ENCODE measurements around the gene NPTX1. TPM values are rescaled to one million over a fixed set of nuclear protein-coding genes. Genes with fewer than 3 reads are reported as not detected.

The NPTX1 gene
- total RNA-seq, 4 donors from 2014 or later: 1.2 to 6.3 (median 3.8) TPM

DNA sequence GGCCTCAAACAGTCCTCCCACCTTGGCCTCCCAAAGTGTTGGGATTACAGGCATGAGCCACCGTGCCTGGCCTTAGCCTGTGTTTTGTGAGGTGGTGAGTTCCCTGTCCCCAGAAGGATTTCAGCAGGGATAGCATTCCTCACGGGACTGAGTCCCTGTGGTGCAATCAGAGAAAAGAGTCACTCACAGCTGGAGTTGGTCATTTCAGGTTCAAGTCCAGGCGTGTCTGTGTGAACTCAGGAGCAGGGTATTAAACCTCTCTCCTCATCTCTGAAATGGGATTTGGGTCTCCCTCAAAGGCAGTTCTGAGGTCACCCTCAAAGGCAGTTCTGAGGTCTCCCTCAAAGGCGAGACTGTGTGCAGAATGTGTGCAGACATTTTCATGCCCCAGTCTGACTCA is 28.6 kb downstream of the NPTX1 start:
- Histone ChIP-seq H3K4me1 (peaks cover 0 to 18% (median 0%) of the 10 kb centered on the region in 3 donors), H3K4me3 (no peak overlapping the region), H3K9me3 (no peaks in the 10 kb centered on the region), H3K27ac (no peak overlapping the region), H3K36me3 (no peaks in the 10 kb centered on the region), H3K27me3 (no peaks in the 10 kb centered on the region)
- no peak for ATAC-seq
- TF ChIP-seq POLR2A (IDR thresholded peaks at IDR 0.05): no peak
- TF ChIP-seq EP300 (IDR thresholded peaks at IDR 0.05): no peak
- no peak for TF ChIP-seq POLR2AphosphoS5 (IDR thresholded peaks at IDR 0.05)
- TF ChIP-seq, protein P1, sequence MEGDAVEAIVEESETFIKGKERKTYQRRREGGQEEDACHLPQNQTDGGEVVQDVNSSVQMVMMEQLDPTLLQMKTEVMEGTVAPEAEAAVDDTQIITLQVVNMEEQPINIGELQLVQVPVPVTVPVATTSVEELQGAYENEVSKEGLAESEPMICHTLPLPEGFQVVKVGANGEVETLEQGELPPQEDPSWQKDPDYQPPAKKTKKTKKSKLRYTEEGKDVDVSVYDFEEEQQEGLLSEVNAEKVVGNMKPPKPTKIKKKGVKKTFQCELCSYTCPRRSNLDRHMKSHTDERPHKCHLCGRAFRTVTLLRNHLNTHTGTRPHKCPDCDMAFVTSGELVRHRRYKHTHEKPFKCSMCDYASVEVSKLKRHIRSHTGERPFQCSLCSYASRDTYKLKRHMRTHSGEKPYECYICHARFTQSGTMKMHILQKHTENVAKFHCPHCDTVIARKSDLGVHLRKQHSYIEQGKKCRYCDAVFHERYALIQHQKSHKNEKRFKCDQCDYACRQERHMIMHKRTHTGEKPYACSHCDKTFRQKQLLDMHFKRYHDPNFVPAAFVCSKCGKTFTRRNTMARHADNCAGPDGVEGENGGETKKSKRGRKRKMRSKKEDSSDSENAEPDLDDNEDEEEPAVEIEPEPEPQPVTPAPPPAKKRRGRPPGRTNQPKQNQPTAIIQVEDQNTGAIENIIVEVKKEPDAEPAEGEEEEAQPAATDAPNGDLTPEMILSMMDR (IDR thresholded peaks at IDR 0.05): no peak
- no CpG with 5 or more reads among the region's 4 CpGs for WGBS, 2 donors (ENCODE audit: low coverage in 1 of 2)

DNA sequence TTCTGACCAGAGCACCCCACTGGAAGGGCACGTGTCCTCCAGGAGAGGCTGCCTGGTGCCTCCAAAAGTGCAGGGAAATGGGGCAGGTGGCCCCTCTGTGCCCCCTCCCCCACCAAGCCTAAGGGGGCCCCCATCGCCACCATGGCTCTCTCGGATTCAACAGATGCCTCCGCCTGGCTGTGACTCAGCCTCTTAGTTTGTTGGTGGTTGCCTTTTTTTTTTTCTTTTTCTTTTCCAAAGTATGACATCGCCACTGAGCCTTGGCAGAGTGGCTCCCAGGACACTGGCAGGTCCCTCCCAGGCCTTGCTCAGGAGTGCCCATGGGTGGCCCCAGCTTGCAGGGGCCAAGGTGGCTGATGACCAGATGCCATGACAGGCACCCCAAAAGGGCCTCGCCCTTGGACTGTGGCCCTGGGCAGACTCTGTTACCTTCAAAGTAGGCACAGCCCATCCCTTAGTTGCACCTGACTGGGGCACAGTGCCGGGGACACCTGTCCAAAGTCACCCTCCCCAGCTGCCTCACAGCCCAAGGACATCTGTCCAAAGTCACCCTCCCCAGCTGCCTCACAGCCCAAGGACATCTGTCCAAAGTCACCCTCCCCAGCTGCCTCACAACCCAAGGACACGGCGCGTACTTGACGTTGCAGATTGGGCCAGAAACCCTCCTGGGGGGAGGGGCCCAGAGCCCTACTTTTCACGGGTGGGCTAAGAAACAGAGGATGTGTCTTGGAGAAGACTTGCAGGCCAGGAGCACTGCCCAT is 29.6 kb downstream of the NPTX1 start:
- Histone ChIP-seq H3K27me3 (peaks cover 5% of the 10 kb centered on the region), H3K4me1 (peaks cover 0 to 18% (median 0%) of the 10 kb centered on the region in 3 donors), H3K36me3 (peaks cover 0 to 5% of the 10 kb centered on the region in 2 donors), H3K27ac (no peak overlapping the region), H3K4me3 (no peak overlapping the region), H3K9me3 (no peaks in the 10 kb centered on the region)
- no peak for ATAC-seq
- TF ChIP-seq POLR2AphosphoS5 (IDR thresholded peaks at IDR 0.05) (no peak), EP300 (IDR thresholded peaks at IDR 0.05) (no peak)
- TF ChIP-seq, protein P1 (IDR thresholded peaks at IDR 0.05): no peak
- WGBS, 2 donors (ENCODE audit: low coverage in 1 of 2): 0% methylated on average over 1 of the region's 12 CpGs; no CpG with 5 or more reads in 1 of the 2 donors

DNA sequence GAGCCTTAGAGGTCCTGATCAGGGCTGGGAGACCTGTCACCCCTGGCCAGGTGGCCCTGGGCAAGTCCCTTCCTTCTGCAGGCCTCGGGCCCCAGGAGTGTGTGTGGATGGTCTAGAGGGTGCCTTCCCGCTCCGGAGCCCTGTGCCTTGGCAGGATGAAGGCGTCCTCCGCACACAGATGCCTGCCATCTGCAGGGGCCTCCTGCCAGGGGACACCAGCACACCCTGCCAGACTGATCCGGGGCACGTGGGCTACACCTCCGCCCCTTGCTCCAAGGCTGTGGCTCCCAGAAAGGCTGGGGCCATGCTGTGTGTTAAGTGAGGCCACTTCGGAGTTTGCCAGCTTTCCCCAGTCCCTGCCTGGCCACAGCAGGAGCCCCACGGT is 30.7 kb downstream of the NPTX1 start:
- WGBS, 2 donors (ENCODE audit: low coverage in 1 of 2): 70% methylated on average over 2 of the region's 10 CpGs; no CpG with 5 or more reads in 1 of the 2 donors
- Histone ChIP-seq H3K4me3 (no peak overlapping the region), H3K27ac (no peak overlapping the region), H3K4me1 (peaks cover 0 to 14% (median 0%) of the 10 kb centered on the region in 3 donors), H3K27me3 (peaks cover 8% of the 10 kb centered on the region), H3K9me3 (no peaks in the 10 kb centered on the region), H3K36me3 (peaks cover 0 to 10% of the 10 kb centered on the region in 2 donors)
- no peak for ATAC-seq
- no peak for TF ChIP-seq POLR2A (IDR thresholded peaks at IDR 0.05)
- TF ChIP-seq, protein P1 (IDR thresholded peaks at IDR 0.05): no peak
- TF ChIP-seq POLR2AphosphoS5 (IDR thresholded peaks at IDR 0.05): no peak
- TF ChIP-seq EP300 (IDR thresholded peaks at IDR 0.05): no peak

DNA sequence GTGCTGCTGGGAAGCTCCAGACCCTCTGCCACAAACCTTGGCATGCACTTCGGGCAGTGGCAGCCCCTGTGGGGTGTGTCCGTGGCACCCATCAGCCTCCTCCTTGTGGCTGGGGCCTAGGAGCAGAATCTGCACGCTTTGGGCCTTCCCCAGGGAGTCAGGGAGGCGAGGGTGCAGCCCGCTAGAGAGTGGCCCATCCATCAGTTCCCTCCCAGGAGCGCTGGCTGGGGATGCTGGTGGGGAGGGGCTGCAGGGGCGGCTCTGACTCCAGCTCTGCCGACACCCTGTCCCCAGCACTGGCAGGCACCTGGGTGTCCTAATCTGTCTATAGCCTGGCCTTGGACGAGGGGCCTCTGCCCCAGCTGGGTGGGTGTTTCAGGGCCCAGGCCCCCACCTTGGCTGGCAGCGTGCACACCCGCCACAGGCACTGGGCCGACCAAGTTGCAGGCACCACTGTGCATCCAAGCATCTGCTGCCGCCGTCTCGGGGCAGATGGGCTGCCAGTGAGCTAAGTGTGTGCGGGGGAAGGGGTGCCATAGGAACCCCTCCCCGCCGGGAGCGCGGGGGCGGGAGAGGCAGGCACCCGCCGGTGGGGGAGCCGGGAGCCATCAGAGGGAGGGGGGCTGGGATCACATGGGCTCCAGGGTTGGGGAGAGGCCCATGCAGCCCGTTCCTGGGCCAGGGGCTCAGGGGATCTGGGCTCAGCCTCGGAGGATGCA is 31.2 kb downstream of the NPTX1 start:
- Histone ChIP-seq H3K4me3 (no peak overlapping the region), H3K36me3 (peaks cover 0 to 10% of the 10 kb centered on the region in 2 donors), H3K27ac (no peak overlapping the region), H3K9me3 (no peaks in the 10 kb centered on the region), H3K4me1 (peaks cover 0 to 9% (median 0%) of the 10 kb centered on the region in 3 donors), H3K27me3 (peaks cover 8% of the 10 kb centered on the region)
- TF ChIP-seq EP300 (IDR thresholded peaks at IDR 0.05) (no peak), POLR2A (IDR thresholded peaks at IDR 0.05) (no peak), POLR2AphosphoS5 (IDR thresholded peaks at IDR 0.05) (no peak)
- TF ChIP-seq, protein P1 (IDR thresholded peaks at IDR 0.05): no peak
- ATAC-seq: no peak
- WGBS, 2 donors (ENCODE audit: low coverage in 1 of 2): no CpG with 5 or more reads among the region's 26 CpGs

Data from gastroesophageal sphincter (tissue), 4 donors.